CD4-positive, alpha-beta T cell treated with Interleukin-6 for 4 hours (primary cell): ENCODE measurements around the gene SLC2A10.

Source experiments
- DNase-seq: peaks from one replicate; pipeline ENCODE4 v3.0.0-alpha.2; 2020; ENCODE audit warnings: mixed read lengths

The SLC2A10 gene

GRCh38 chr20:46682063-46682821 is 27.2 kb upstream of the SLC2A10 start:
- DNase-seq: no peak

GRCh38 chr20:46683011-46683667 is 26.3 kb upstream of the SLC2A10 start:
- DNase-seq: no peak

GRCh38 chr20:46683668-46683938 is 25.8 kb upstream of the SLC2A10 start:
- DNase-seq: no peak

- DNase-seq: no peak
Measured at GRCh38 chr20:46683939-46684750, 25.3 kb upstream of the SLC2A10 start.

- no peak for DNase-seq
Measured at GRCh38 chr20:46688151-46689081, 21.0 kb upstream of the SLC2A10 start.

GRCh38 chr20:46689082-46689753 is 20.2 kb upstream of the SLC2A10 start, which contains the start of gene TP53RK:
Gene TP53RK, minus strand, starts transcription at chr20:46689444. Its CDS starts 30 bp downstream, at chr20:46689414.
- DNase-seq: peak; percentile 97

GRCh38 chr20:46689754-46690085 is 19.7 kb upstream of the SLC2A10 start:
- no peak for DNase-seq

- no peak for DNase-seq
Measured at GRCh38 chr20:46690219-46691106, 19.0 kb upstream of the SLC2A10 start.

- no peak for DNase-seq
Measured at GRCh38 chr20:46691196-46691595, 18.3 kb upstream of the SLC2A10 start.

- DNase-seq: no peak
Measured at GRCh38 chr20:46694484-46694883, 15.0 kb upstream of the SLC2A10 start.

- no peak for DNase-seq
Measured at GRCh38 chr20:46695892-46696291, 13.6 kb upstream of the SLC2A10 start.

GRCh38 chr20:46696791-46697279 is 12.6 kb upstream of the SLC2A10 start:
- no peak for DNase-seq

GRCh38 chr20:46698788-46699187 is 10.7 kb upstream of the SLC2A10 start:
- DNase-seq: no peak

GRCh38 chr20:46699651-46700359 is 9.6 kb upstream of the SLC2A10 start:
- DNase-seq: no peak

GRCh38 chr20:46700481-46700880 is 9.0 kb upstream of the SLC2A10 start:
- no peak for DNase-seq

GRCh38 chr20:46701057-46701456 is 8.4 kb upstream of the SLC2A10 start:
- no peak for DNase-seq

GRCh38 chr20:46701556-46701955 is 7.9 kb upstream of the SLC2A10 start:
- DNase-seq: no peak

- DNase-seq: no peak
Measured at GRCh38 chr20:46701986-46702385, 7.5 kb upstream of the SLC2A10 start.

- DNase-seq: no peak
Measured at GRCh38 chr20:46702447-46703203, 6.8 kb upstream of the SLC2A10 start.
